HG03442 (cell line): Measurements from ENCODE around the gene KCTD3.

ENCODE experiments used
- ATAC-seq: cut with Tn5 transposase; IDR thresholded peaks from one replicate; pipeline ENCODE4 v1.9.1; 2021; ENCODE audit warnings: mild to moderate bottlenecking, moderate library complexity; ENCODE audit not compliant: unreplicated experiment

The KCTD3 gene

GRCh38 chr1:215650446-215651149 lies 83.5 kb downstream of the KCTD3 start:
- ATAC-seq, result no peak

DNA sequence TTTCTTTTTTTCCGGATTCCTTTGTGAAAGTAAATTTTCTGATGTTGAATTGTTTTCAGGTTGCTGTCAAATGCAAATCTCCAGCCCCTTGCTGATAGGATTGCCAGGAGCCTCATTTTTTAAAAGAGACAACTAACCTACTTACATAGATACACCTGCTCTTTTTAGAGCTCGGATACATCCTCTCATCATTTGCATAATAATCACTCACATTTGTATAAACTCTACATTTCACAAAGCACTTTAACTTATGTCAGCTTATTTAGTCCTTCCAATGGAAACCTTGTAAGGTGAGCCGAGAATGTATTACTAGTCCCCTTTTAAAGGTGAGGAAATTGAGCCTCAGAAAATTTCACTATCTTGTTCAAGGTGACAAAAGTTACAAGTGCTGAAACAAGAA lies 84.8 kb downstream of the KCTD3 start:
- no peak for ATAC-seq

- no peak for ATAC-seq
These were observed 85.3 kb downstream of the KCTD3 start for GRCh38 chr1:215652371-215652770.

GRCh38 chr1:215657047-215657446 lies 89.9 kb downstream of the KCTD3 start:
- no peak for ATAC-seq

DNA sequence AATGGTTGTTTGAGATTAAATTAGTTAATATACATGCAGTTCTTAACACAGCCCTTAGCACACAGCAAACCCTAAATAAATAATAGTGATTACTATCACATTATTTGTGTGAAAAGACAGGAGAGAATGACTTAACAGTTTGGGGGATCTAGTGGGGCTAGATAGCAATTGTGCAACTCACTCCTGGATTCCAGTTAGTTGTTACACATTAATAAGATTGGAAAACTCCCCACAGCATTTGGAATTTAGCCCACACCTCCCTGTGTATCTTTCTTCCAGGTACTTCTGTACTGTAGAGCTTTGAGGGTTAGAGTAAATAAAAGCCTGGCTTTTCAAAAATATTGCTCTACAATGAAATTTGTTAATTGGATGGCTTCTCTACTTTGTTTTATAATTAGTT lies 93.2 kb downstream of the KCTD3 start:
- no peak for ATAC-seq

DNA sequence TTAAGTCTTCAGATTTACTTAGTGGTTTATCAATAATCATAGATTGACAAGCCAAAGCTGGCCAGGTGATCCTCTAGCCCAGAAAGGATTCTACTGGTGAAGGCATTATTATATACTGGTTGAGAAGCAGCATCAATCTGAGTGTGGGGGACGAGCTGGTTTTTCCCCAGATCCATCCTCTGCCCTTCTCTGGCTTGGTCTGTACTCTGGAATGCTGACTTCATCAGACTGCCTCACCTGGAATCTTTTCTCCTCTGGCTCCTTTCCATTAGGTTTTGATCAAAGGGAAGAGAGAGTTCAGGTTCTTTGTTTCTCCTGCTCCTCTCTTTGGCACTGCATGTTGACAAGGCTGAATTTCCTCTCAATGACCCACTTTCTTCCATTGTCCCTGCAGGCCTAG lies 93.9 kb downstream of the KCTD3 start:
- ATAC-seq, result no peak

GRCh38 chr1:215665215-215665614 lies 98.1 kb downstream of the KCTD3 start:
- no peak for ATAC-seq

DNA sequence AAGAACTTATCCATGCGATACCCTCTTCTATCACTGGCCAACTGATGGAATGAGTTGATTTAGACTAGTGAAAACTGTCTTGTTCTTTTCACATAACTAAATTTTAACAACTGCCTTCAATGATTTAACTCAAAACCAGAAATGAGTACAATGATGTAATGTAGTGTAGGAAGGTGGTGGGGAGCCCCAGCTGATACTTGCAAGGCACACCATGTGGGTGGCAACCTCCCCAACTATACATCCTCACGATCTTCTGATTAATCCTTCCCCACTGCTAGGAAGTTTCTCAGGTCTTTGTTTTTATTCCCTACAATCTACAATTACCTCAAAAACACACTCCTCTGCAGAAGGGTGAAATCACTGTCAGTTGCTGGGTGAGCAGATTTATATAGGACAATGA lies 100.7 kb downstream of the KCTD3 start:
- ATAC-seq, result no peak

GRCh38 chr1:215669806-215670491 lies 102.8 kb downstream of the KCTD3 start:
- no peak for ATAC-seq
